Activated naive CD4-positive, alpha-beta T cell treated with anti-CD3 and anti-CD28 coated beads, Interleukin-2, amount 10 ng/mL, durations not matched to agents 7 days and 5 days (primary cell): ENCODE results near the gene NOP10.
A peak's percentile ranks its signal among the peaks of the same experiment; 100 is the strongest.
"Not testable (repeated sequence)": the region's sequence is repeated elsewhere in the genome, so short reads cannot be mapped to it uniquely, and the experiment has no call there.

ENCODE experiments used
- CTCF ChIA-PET: fragments of 350-600 bp; sonication (Branson Sonifier 250); formaldehyde crosslinking; loops from one replicate; lab custom pipeline; 2021; ENCODE audit warnings: antibody characterized with exemption; lab: Charles Lee
- DNase-seq: peaks from one replicate; pipeline ENCODE4 v3.0.0-alpha.2; 2020
- H3K27ac Mint-ChIP-seq: one replicate; pipeline ENCODE4 v1.8.0; 2021; ENCODE audit warnings: mild to moderate bottlenecking, moderate library complexity, mixed read lengths
- H3K27me3 Mint-ChIP-seq: one replicate; pipeline ENCODE4 v1.8.0; 2021; ENCODE audit warnings: mild to moderate bottlenecking, mixed read lengths
- H3K36me3 Mint-ChIP-seq: one replicate; pipeline ENCODE4 v1.8.0; 2021; ENCODE audit warnings: mixed read lengths
- H3K4me1 Mint-ChIP-seq: one replicate; pipeline ENCODE4 v1.8.0; 2021; ENCODE audit warnings: mixed read lengths
- H3K4me3 Mint-ChIP-seq: one replicate; pipeline ENCODE4 v1.8.0; 2021; ENCODE audit warnings: mild to moderate bottlenecking, moderate library complexity, mixed read lengths
- H3K9me3 Mint-ChIP-seq: one replicate; pipeline ENCODE4 v1.8.0; 2021; ENCODE audit warnings: mixed read lengths

Gene NOP10

GRCh38 chr15:34365836-34366235 is 22.9 kb upstream of the NOP10 start:
- H3K4me1 Mint-ChIP-seq = peaks cover 57% of the 10 kb centered on the region
- peak overlapping the region; percentile 88 for H3K4me3 Mint-ChIP-seq
- CTCF ChIA-PET = interaction anchor here (1.0 to 4.1 kb wide), 7 partner anchors 12 to 303 kb away, joined by 3 to 49 read pairs (median 6); partner anchors contain the start of genes NOP10 and NUTM1
- H3K9me3 Mint-ChIP-seq = no peaks in the 10 kb centered on the region
- DNase-seq = peak; percentile 28
- peaks cover 27% of the 10 kb centered on the region for H3K36me3 Mint-ChIP-seq
- H3K27me3 Mint-ChIP-seq = no peaks in the 10 kb centered on the region
- peak overlapping the region; percentile 81 for H3K27ac Mint-ChIP-seq

- CTCF ChIA-PET = interaction anchor here (1.0 to 4.1 kb wide), 6 partner anchors 11 to 303 kb away, joined by 3 to 49 read pairs (median 8); partner anchors contain the start of genes NOP10 and NUTM1
- H3K9me3 Mint-ChIP-seq = no peaks in the 10 kb centered on the region
- peak overlapping the region; percentile 88 for H3K4me3 Mint-ChIP-seq
- DNase-seq = no peak
- peaks cover 56% of the 10 kb centered on the region for H3K4me1 Mint-ChIP-seq
- H3K27me3 Mint-ChIP-seq = no peaks in the 10 kb centered on the region
- H3K36me3 Mint-ChIP-seq = peaks cover 30% of the 10 kb centered on the region
- peak overlapping the region; percentile 10 for H3K27ac Mint-ChIP-seq
These were observed 22.3 kb upstream of the NOP10 start for GRCh38 chr15:34365091-34365825.

- no peaks in the 10 kb centered on the region for H3K9me3 Mint-ChIP-seq
- CTCF ChIA-PET = no interaction called here
- H3K36me3 Mint-ChIP-seq = peaks cover 40% of the 10 kb centered on the region
- H3K27me3 Mint-ChIP-seq = no peaks in the 10 kb centered on the region
- H3K27ac Mint-ChIP-seq = no peak overlapping the region
- DNase-seq = no peak
- H3K4me3 Mint-ChIP-seq = no peak overlapping the region
- H3K4me1 Mint-ChIP-seq = peaks cover 49% of the 10 kb centered on the region
These were observed 21.1 kb upstream of the NOP10 start for GRCh38 chr15:34364041-34364440.

GRCh38 chr15:34362047-34362773 is 19.3 kb upstream of the NOP10 start:
- Mint-ChIP-seq H3K27me3 (no peaks in the 10 kb centered on the region), H3K36me3 (peaks cover 48% of the 10 kb centered on the region), H3K9me3 (no peaks in the 10 kb centered on the region), H3K4me3 (no peak overlapping the region), H3K27ac (peak overlapping the region; percentile 35), H3K4me1 (peaks cover 37% of the 10 kb centered on the region)
- CTCF ChIA-PET = no interaction called here
- no peak for DNase-seq

- peaks cover 36% of the 10 kb centered on the region for H3K4me1 Mint-ChIP-seq
- CTCF ChIA-PET = no interaction called here
- H3K36me3 Mint-ChIP-seq = peaks cover 51% of the 10 kb centered on the region
- no peaks in the 10 kb centered on the region for H3K9me3 Mint-ChIP-seq
- no peak overlapping the region for H3K27ac Mint-ChIP-seq
- no peak overlapping the region for H3K4me3 Mint-ChIP-seq
- no peaks in the 10 kb centered on the region for H3K27me3 Mint-ChIP-seq
- no peak for DNase-seq
These were observed 18.3 kb upstream of the NOP10 start for GRCh38 chr15:34361278-34361677.

GRCh38 chr15:34360298-34360697 is 17.4 kb upstream of the NOP10 start:
- H3K4me3 Mint-ChIP-seq = no peak overlapping the region
- H3K27me3 Mint-ChIP-seq = no peaks in the 10 kb centered on the region
- H3K9me3 Mint-ChIP-seq = no peaks in the 10 kb centered on the region
- no peak overlapping the region for H3K27ac Mint-ChIP-seq
- H3K36me3 Mint-ChIP-seq = peaks cover 51% of the 10 kb centered on the region
- H3K4me1 Mint-ChIP-seq = peaks cover 27% of the 10 kb centered on the region
- DNase-seq = no peak
- CTCF ChIA-PET = interaction anchor here (0.8 to 1.8 kb wide), 3 partner anchors 7 to 250 kb away, joined by 3 to 5 read pairs (median 4); no protein-coding TSS in a partner anchor

- DNase-seq = no peak
- Mint-ChIP-seq H3K36me3 (peaks cover 51% of the 10 kb centered on the region), H3K27me3 (no peaks in the 10 kb centered on the region), H3K4me3 (no peak overlapping the region), H3K27ac (no peak overlapping the region), H3K9me3 (no peaks in the 10 kb centered on the region), H3K4me1 (peaks cover 18% of the 10 kb centered on the region)
- CTCF ChIA-PET = interaction anchor here (0.7 to 1.8 kb wide), 4 partner anchors 8 to 249 kb away, joined by 3 to 5 read pairs (median 4); partner anchors contain the start of gene NOP10
These were observed 16.5 kb upstream of the NOP10 start for GRCh38 chr15:34359416-34359815.

- H3K27ac Mint-ChIP-seq = no peak overlapping the region
- peaks cover 18% of the 10 kb centered on the region for H3K4me1 Mint-ChIP-seq
- peaks cover 51% of the 10 kb centered on the region for H3K36me3 Mint-ChIP-seq
- DNase-seq = no peak
- H3K4me3 Mint-ChIP-seq = no peak overlapping the region
- H3K27me3 Mint-ChIP-seq = no peaks in the 10 kb centered on the region
- CTCF ChIA-PET = interaction anchor here (1.3 kb wide), 1 partner anchor 9 kb away, joined by 3 read pairs; no protein-coding TSS in a partner anchor
- H3K9me3 Mint-ChIP-seq = no peaks in the 10 kb centered on the region
These were observed 16.0 kb upstream of the NOP10 start for GRCh38 chr15:34358948-34359347.

GRCh38 chr15:34358367-34358766 is 15.4 kb upstream of the NOP10 start:
- Mint-ChIP-seq H3K4me1 (peaks cover 13% of the 10 kb centered on the region), H3K27ac (no peak overlapping the region), H3K27me3 (no peaks in the 10 kb centered on the region), H3K4me3 (no peak overlapping the region), H3K9me3 (no peaks in the 10 kb centered on the region), H3K36me3 (peaks cover 49% of the 10 kb centered on the region)
- CTCF ChIA-PET = interaction anchor here (1.3 kb wide), 1 partner anchor 10 kb away, joined by 3 read pairs; no protein-coding TSS in a partner anchor
- no peak for DNase-seq

- Mint-ChIP-seq H3K36me3 (peaks cover 42% of the 10 kb centered on the region), H3K27me3 (no peaks in the 10 kb centered on the region), H3K27ac (no peak overlapping the region), H3K4me1 (peaks cover 7% of the 10 kb centered on the region), H3K9me3 (no peaks in the 10 kb centered on the region), H3K4me3 (no peak overlapping the region)
- no peak for DNase-seq
- CTCF ChIA-PET = interaction anchor here (1.3 kb wide), 1 partner anchor 10 kb away, joined by 3 read pairs; no protein-coding TSS in a partner anchor
These were observed 14.7 kb upstream of the NOP10 start for GRCh38 chr15:34357653-34358052.

GRCh38 chr15:34355241-34355640 is 12.3 kb upstream of the NOP10 start:
- Mint-ChIP-seq H3K27me3 (no peaks in the 10 kb centered on the region), H3K9me3 (no peaks in the 10 kb centered on the region), H3K4me3 (no peak overlapping the region), H3K36me3 (peaks cover 21% of the 10 kb centered on the region), H3K4me1 (no peaks in the 10 kb centered on the region), H3K27ac (no peak overlapping the region)
- CTCF ChIA-PET = interaction anchor here (2.0 kb wide), 1 partner anchor 11 kb away, joined by 11 read pairs; the partner anchor contains the start of gene LPCAT4
- DNase-seq = no peak

- H3K36me3 Mint-ChIP-seq = peaks cover 14% of the 10 kb centered on the region
- DNase-seq = no peak
- H3K9me3 Mint-ChIP-seq = no peaks in the 10 kb centered on the region
- CTCF ChIA-PET = interaction anchor here (2.0 kb wide), 1 partner anchor 12 kb away, joined by 11 read pairs; the partner anchor contains the start of gene LPCAT4
- H3K4me1 Mint-ChIP-seq = no peaks in the 10 kb centered on the region
- H3K27me3 Mint-ChIP-seq = no peaks in the 10 kb centered on the region
- H3K4me3 Mint-ChIP-seq = no peak overlapping the region
- no peak overlapping the region for H3K27ac Mint-ChIP-seq
These were observed 11.3 kb upstream of the NOP10 start for GRCh38 chr15:34354286-34354685.

- H3K4me3 Mint-ChIP-seq = no peak overlapping the region
- CTCF ChIA-PET = interaction anchor here (2.0 kb wide), 1 partner anchor 13 kb away, joined by 11 read pairs; the partner anchor contains the start of gene LPCAT4
- H3K36me3 Mint-ChIP-seq = peaks cover 9% of the 10 kb centered on the region
- H3K27me3 Mint-ChIP-seq = no peaks in the 10 kb centered on the region
- no peak overlapping the region for H3K27ac Mint-ChIP-seq
- no peaks in the 10 kb centered on the region for H3K4me1 Mint-ChIP-seq
- H3K9me3 Mint-ChIP-seq = no peaks in the 10 kb centered on the region
- DNase-seq = no peak
These were observed 10.7 kb upstream of the NOP10 start for GRCh38 chr15:34353627-34354026.

- H3K36me3 Mint-ChIP-seq, H3K4me3 Mint-ChIP-seq, H3K4me1 Mint-ChIP-seq, DNase-seq, H3K9me3 Mint-ChIP-seq, CTCF ChIA-PET, H3K27me3 Mint-ChIP-seq, H3K27ac Mint-ChIP-seq: not testable (repeated sequence)
These were observed 10.1 kb upstream of the NOP10 start for GRCh38 chr15:34352996-34353395.
